A673 (cell line): ENCODE results near the gene SEMA5A. TPM values are rescaled to one million over a fixed set of nuclear protein-coding genes. Genes with fewer than 3 reads are reported as not detected.

ENCODE experiments used
- BruUV-seq: library from RNA; stranded (reverse); fragments of 400-500 nt; replicated peaks from 2 replicates; lab custom pipeline; 2021; lab: Mats Ljungman, UMichigan
- CTCF ChIA-PET: fragments of 300-600 bp; sonication (Branson Sonifier 250); formaldehyde crosslinking; loops from one replicate; lab custom pipeline; 2022; ENCODE audit warnings: antibody characterized with exemption; lab: Charles Lee
- POLR2A ChIA-PET: fragments of 300-600 bp; sonication (Branson Sonifier 250); formaldehyde crosslinking; loops from one replicate; lab custom pipeline; 2022; ENCODE audit warnings: antibody characterized with exemption; ENCODE audit not compliant: low non-redundant PET; lab: Charles Lee
- DNase-seq: peaks from one replicate; pipeline ENCODE4 v3.0.0-alpha.2; 2015; ENCODE audit warnings: low spot score
- H3K27ac ChIP-seq: fragments of 200-600 bp; sonication (generic); 2 replicates; pipeline ENCODE4 v1.5.1; 2016; ENCODE audit warnings: mixed run types, low read depth, mild to moderate bottlenecking, mixed read lengths, antibody characterized with exemption, low read length; ENCODE audit not compliant: poor library complexity, severe bottlenecking
- H3K27me3 ChIP-seq: fragments of 200-600 bp; sonication (generic); replicated peaks from 2 replicates; pipeline ENCODE4 v1.6.1; 2017; ENCODE audit warnings: mixed run types, low read depth, mild to moderate bottlenecking, mixed read lengths, antibody characterized with exemption, low read length; ENCODE audit not compliant: insufficient read depth, poor library complexity
- H3K36me3 ChIP-seq: fragments of 200-600 bp; sonication (generic); 2 replicates; pipeline ENCODE4 v1.6.1; 2016; ENCODE audit warnings: mixed run types, mild to moderate bottlenecking, mixed read lengths, antibody characterized with exemption, low read length; ENCODE audit not compliant: insufficient read depth, poor library complexity, severe bottlenecking
- H3K4me1 ChIP-seq: fragments of 200-600 bp; sonication (generic); 2 replicates; pipeline ENCODE4 v1.6.1; 2017; ENCODE audit warnings: mixed run types, mild to moderate bottlenecking, mixed read lengths, antibody characterized with exemption, low read length; ENCODE audit not compliant: insufficient read depth, poor library complexity, severe bottlenecking
- H3K4me3 ChIP-seq: fragments of 200-600 bp; sonication (generic); 2 replicates; pipeline ENCODE4 v1.5.1; 2016; ENCODE audit warnings: low read depth, mixed run types, mild to moderate bottlenecking, mixed read lengths, low read length; ENCODE audit not compliant: poor library complexity, severe bottlenecking
- H3K9me3 ChIP-seq: fragments of 200-600 bp; sonication (generic); 2 replicates; pipeline ENCODE4 v1.6.1; 2016; ENCODE audit warnings: mixed run types, low read depth, mild to moderate bottlenecking, mixed read lengths, antibody characterized with exemption, low read length; ENCODE audit not compliant: poor library complexity, severe bottlenecking
- CTCF ChIP-seq: fragments of 300-800, 200-600 bp; sonication (generic); conservative IDR thresholded peaks from 2 replicates; pipeline ENCODE4 v1.5.1; 2017; ENCODE audit warnings: low read depth, mild to moderate bottlenecking, antibody characterized with exemption, low read length, moderate library complexity, mixed read lengths
- EZH2 ChIP-seq: fragments of 200-600 bp; sonication (generic); IDR thresholded peaks from 2 replicates; pipeline ENCODE4 v1.6.1; 2017; ENCODE audit warnings: borderline replicate concordance, low read depth, mild to moderate bottlenecking, mixed read lengths, antibody characterized with exemption, low read length; ENCODE audit not compliant: poor library complexity, severe bottlenecking
- intact Hi-C: fragments of 100-400 bp; cut with micrococcal nuclease; formaldehyde crosslinking; loops from one replicate; pipeline ENCODE4 v1.10.0; 2022; ENCODE audit not compliant: unreplicated experiment
- total RNA-seq: library from RNA; stranded (reverse); gene quantifications from 2 replicates; pipeline ENCODE4 v1.2.3, GENCODE V29; 2021

The SEMA5A gene
- total RNA-seq, 1 experiment from 2014 or later, result 0.17 TPM

GRCh38 chr5:9428272-9428671, 117.6 kb downstream of the SEMA5A start:
- no peaks in the 10 kb centered on the region for H3K36me3 ChIP-seq
- ChIA-PET CTCF (interaction anchor here (0.7 kb wide), 1 partner anchor 54 kb away, joined by 3 read pairs; no protein-coding TSS in a partner anchor), POLR2A (no interaction called here)
- no peak overlapping the region for H3K4me3 ChIP-seq
- intact Hi-C loops, result no loop called here
- no peak for DNase-seq
- TF ChIP-seq CTCF (no peak), EZH2 (no peak)
- no TSS peak for BruUV-seq
- no peaks in the 10 kb centered on the region for H3K4me1 ChIP-seq
- H3K9me3 ChIP-seq, result no peaks in the 10 kb centered on the region
- no peak overlapping the region for H3K27ac ChIP-seq
- H3K27me3 ChIP-seq, result no peaks in the 10 kb centered on the region

GRCh38 chr5:9425710-9426109, 120.2 kb downstream of the SEMA5A start:
- Histone ChIP-seq H3K27me3 (no peaks in the 10 kb centered on the region), H3K27ac (no peak overlapping the region), H3K4me1 (no peaks in the 10 kb centered on the region), H3K9me3 (no peaks in the 10 kb centered on the region), H3K36me3 (no peaks in the 10 kb centered on the region), H3K4me3 (no peak overlapping the region)
- ChIA-PET CTCF (no interaction called here), POLR2A (no interaction called here)
- no TSS peak for BruUV-seq
- DNase-seq, result no peak
- intact Hi-C loops, result no loop called here
- no peak for TF ChIP-seq EZH2
- TF ChIP-seq CTCF, result no peak

GRCh38 chr5:9423571-9423970, 122.3 kb downstream of the SEMA5A start:
- no peaks in the 10 kb centered on the region for H3K9me3 ChIP-seq
- TF ChIP-seq EZH2 (no peak), CTCF (no peak)
- no peak overlapping the region for H3K27ac ChIP-seq
- intact Hi-C loops, result no loop called here
- no peak overlapping the region for H3K4me3 ChIP-seq
- POLR2A ChIA-PET, result no interaction called here
- CTCF ChIA-PET, result no interaction called here
- DNase-seq, result no peak
- BruUV-seq, result no TSS peak
- no peaks in the 10 kb centered on the region for H3K36me3 ChIP-seq
- no peaks in the 10 kb centered on the region for H3K27me3 ChIP-seq
- H3K4me1 ChIP-seq, result no peaks in the 10 kb centered on the region
